K562 (cell line): ENCODE results near the gene DBI. TPM values are rescaled to one million over a fixed set of nuclear protein-coding genes. Genes with fewer than 3 reads are reported as not detected.

Source experiments
- GABPA ChIP-seq: fragments of 200-800 bp; sonication (Bioruptor generic); conservative IDR thresholded peaks from 2 replicates; pipeline ENCODE4 v1.6.1; 2016; ENCODE audit warnings: low read depth, missing genetic modification characterization, missing compliant biosample characterization
- HMG20A ChIP-seq: fragments of 450-650 bp; formaldehyde crosslinking; conservative IDR thresholded peaks from 2 replicates; pipeline ENCODE4 v1.4.0; 2020; ENCODE audit warnings: mild to moderate bottlenecking, mixed read lengths
- MEF2A ChIP-seq: IDR thresholded peaks from 2 replicates; pipeline ENCODE4 v1.6.1; 2011; ENCODE audit warnings: low read depth, mild to moderate bottlenecking, low read length, moderate library complexity; ENCODE audit not compliant: control insufficient read depth
- PTBP1 ChIP-seq: fragments of 200-400 bp; formaldehyde crosslinking; IDR thresholded peaks from 2 replicates; pipeline ENCODE4 v1.6.1; 2017; ENCODE audit warnings: low read depth, low read length
- TAF9B ChIP-seq: fragments of 450-650 bp; IDR thresholded peaks from 2 replicates; pipeline ENCODE4 v1.6.1; 2018; ENCODE audit warnings: mild to moderate bottlenecking; ENCODE audit not compliant: partially characterized antibody
- TCF3 ChIP-seq: sonication (generic); formaldehyde crosslinking; IDR thresholded peaks from 2 replicates; pipeline ENCODE4 v1.4.0; 2020; ENCODE audit warnings: mild to moderate bottlenecking, missing genetic modification reagents
- TEAD1 ChIP-seq, 2 experiments: fragments of 450-650 bp in 1 of 2; sonication (generic) in 1 of 2; formaldehyde crosslinking; IDR thresholded peaks; 2 replicates each; pipeline versions ENCODE4 v1.4.0 to v1.8.0; 2020 to 2022; ENCODE audit warnings: mild to moderate bottlenecking in 2 of 2, missing genetic modification reagents in 1 of 2
- ZNF239 ChIP-seq: fragments of 250-450 bp; sonication (Bioruptor Pico); IDR thresholded peaks from 2 replicates; pipeline ENCODE4 v1.4.0; 2020; ENCODE audit warnings: mild to moderate bottlenecking
- ZNF551 ChIP-seq: fragments of 250-450 bp; sonication (Bioruptor Pico); IDR thresholded peaks from 2 replicates; pipeline ENCODE4 v1.5.0; 2021; ENCODE audit warnings: mild to moderate bottlenecking, moderate library complexity
- polyA plus RNA-seq, 8 experiments: library from polyadenylated mRNA; depleted of rRNA in 4 of 8; stranded (reverse) in 5 of 8; unstranded in 3 of 8; fragments of >200 nt; fragmentation: Nextera tagmentation in 2 of 8; fragmentation: Illumina TruSeq in 1 of 8; extraction: Ambion mirVana in 2 of 8; extraction: Trizol in 1 of 8; gene quantifications; 2 replicates each; pipeline versions ENCODE4 v1.2.1 to v1.2.3, GENCODE V29; 2011 to 2014; ENCODE audit warnings: inconsistent platforms in 1 of 8, missing spikeins in 1 of 8
- total RNA-seq, 7 experiments: library from RNA; depleted of rRNA in 6 of 7; stranded (reverse); fragments of >200 nt in 6 of 7; fragmentation: Illumina TruSeq in 2 of 7; extraction: Trizol in 2 of 7; gene quantifications; 2 replicates each; pipeline versions ENCODE4 v1.2.1 to v1.2.3, GENCODE V29; 2011 to 2021; ENCODE audit warnings: low replicate concordance in 1 of 7
- TF ChIP-seq, protein P1 (sequence below), 2 experiments: fragments of 450-650 bp; formaldehyde crosslinking in 1 of 2; IDR thresholded peaks; 2 replicates each; pipeline versions ENCODE4 v1.4.0 to v1.6.1; 2014 to 2020; ENCODE audit warnings: mild to moderate bottlenecking in 2 of 2, borderline replicate concordance in 1 of 2, low read depth in 1 of 2
- TF ChIP-seq, protein P2 (sequence below): fragments of 250-450 bp; sonication (Bioruptor Pico); IDR thresholded peaks from 2 replicates; pipeline ENCODE4 v1.4.0; 2020
- TF ChIP-seq, protein P3 (sequence below): sonication (generic); formaldehyde crosslinking; IDR thresholded peaks from 2 replicates; pipeline ENCODE4 v1.5.0; 2020; ENCODE audit warnings: missing genetic modification reagents

DBI gene
- total and polyA plus RNA-seq, 9 of the 15 experiments (the other 6 are each of a cell fraction or from before 2014, with no cell fraction given), result 55.8 to 443 (median 194) TPM

GRCh38 chr2:119338826-119339561, 27.8 kb upstream of the DBI start (continued):
- TF ChIP-seq, protein P1, sequence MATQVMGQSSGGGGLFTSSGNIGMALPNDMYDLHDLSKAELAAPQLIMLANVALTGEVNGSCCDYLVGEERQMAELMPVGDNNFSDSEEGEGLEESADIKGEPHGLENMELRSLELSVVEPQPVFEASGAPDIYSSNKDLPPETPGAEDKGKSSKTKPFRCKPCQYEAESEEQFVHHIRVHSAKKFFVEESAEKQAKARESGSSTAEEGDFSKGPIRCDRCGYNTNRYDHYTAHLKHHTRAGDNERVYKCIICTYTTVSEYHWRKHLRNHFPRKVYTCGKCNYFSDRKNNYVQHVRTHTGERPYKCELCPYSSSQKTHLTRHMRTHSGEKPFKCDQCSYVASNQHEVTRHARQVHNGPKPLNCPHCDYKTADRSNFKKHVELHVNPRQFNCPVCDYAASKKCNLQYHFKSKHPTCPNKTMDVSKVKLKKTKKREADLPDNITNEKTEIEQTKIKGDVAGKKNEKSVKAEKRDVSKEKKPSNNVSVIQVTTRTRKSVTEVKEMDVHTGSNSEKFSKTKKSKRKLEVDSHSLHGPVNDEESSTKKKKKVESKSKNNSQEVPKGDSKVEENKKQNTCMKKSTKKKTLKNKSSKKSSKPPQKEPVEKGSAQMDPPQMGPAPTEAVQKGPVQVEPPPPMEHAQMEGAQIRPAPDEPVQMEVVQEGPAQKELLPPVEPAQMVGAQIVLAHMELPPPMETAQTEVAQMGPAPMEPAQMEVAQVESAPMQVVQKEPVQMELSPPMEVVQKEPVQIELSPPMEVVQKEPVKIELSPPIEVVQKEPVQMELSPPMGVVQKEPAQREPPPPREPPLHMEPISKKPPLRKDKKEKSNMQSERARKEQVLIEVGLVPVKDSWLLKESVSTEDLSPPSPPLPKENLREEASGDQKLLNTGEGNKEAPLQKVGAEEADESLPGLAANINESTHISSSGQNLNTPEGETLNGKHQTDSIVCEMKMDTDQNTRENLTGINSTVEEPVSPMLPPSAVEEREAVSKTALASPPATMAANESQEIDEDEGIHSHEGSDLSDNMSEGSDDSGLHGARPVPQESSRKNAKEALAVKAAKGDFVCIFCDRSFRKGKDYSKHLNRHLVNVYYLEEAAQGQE (IDR thresholded peaks at IDR 0.05; ENCODE audit: borderline replicate concordance), result peak; percentile 13; the same call in 1 of the 2 replicates
- TF ChIP-seq, protein P1 (CRISPR knock-in tag; IDR thresholded peaks at IDR 0.05; ENCODE audit: low read depth), result no peak
- peak in 1 of 2 experiments; percentile 91; a peak in 2 of 4 replicates for TF ChIP-seq TEAD1 (CRISPR knock-in tag; IDR thresholded peaks at IDR 0.05)
- peak; percentile 72 for TF ChIP-seq TCF3 (CRISPR knock-in tag)
- no peak for TF ChIP-seq PTBP1
- TF ChIP-seq ZNF551 (CRISPR knock-in tag), result peak; percentile 16; the same call in 1 of the 2 replicates
- no peak for TF ChIP-seq MEF2A
- no peak for TF ChIP-seq HMG20A
- TF ChIP-seq ZNF239, result peak; percentile 89
- no peak for TF ChIP-seq TAF9B
- TF ChIP-seq, protein P2, sequence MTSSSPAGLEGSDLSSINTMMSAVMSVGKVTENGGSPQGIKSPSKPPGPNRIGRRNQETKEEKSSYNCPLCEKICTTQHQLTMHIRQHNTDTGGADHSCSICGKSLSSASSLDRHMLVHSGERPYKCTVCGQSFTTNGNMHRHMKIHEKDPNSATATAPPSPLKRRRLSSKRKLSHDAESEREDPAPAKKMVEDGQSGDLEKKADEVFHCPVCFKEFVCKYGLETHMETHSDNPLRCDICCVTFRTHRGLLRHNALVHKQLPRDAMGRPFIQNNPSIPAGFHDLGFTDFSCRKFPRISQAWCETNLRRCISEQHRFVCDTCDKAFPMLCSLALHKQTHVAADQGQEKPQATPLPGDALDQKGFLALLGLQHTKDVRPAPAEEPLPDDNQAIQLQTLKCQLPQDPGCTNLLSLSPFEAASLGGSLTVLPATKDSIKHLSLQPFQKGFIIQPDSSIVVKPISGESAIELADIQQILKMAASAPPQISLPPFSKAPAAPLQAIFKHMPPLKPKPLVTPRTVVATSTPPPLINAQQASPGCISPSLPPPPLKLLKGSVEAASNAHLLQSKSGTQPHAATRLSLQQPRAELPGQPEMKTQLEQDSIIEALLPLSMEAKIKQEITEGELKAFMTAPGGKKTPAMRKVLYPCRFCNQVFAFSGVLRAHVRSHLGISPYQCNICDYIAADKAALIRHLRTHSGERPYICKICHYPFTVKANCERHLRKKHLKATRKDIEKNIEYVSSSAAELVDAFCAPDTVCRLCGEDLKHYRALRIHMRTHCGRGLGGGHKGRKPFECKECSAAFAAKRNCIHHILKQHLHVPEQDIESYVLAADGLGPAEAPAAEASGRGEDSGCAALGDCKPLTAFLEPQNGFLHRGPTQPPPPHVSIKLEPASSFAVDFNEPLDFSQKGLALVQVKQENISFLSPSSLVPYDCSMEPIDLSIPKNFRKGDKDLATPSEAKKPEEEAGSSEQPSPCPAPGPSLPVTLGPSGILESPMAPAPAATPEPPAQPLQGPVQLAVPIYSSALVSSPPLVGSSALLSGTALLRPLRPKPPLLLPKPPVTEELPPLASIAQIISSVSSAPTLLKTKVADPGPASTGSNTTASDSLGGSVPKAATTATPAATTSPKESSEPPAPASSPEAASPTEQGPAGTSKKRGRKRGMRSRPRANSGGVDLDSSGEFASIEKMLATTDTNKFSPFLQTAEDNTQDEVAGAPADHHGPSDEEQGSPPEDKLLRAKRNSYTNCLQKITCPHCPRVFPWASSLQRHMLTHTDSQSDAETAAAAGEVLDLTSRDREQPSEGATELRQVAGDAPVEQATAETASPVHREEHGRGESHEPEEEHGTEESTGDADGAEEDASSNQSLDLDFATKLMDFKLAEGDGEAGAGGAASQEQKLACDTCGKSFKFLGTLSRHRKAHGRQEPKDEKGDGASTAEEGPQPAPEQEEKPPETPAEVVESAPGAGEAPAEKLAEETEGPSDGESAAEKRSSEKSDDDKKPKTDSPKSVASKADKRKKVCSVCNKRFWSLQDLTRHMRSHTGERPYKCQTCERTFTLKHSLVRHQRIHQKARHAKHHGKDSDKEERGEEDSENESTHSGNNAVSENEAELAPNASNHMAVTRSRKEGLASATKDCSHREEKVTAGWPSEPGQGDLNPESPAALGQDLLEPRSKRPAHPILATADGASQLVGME (CRISPR knock-in tag), result peak; percentile 96
- TF ChIP-seq, protein P3, sequence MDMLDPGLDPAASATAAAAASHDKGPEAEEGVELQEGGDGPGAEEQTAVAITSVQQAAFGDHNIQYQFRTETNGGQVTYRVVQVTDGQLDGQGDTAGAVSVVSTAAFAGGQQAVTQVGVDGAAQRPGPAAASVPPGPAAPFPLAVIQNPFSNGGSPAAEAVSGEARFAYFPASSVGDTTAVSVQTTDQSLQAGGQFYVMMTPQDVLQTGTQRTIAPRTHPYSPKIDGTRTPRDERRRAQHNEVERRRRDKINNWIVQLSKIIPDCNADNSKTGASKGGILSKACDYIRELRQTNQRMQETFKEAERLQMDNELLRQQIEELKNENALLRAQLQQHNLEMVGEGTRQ (CRISPR knock-in tag), result peak; percentile 86
- TF ChIP-seq GABPA, result peak; percentile 53
